Measurements from ENCODE around the gene IRF2.

- no peak for TF ChIP-seq CTCF (IDR thresholded peaks at IDR 0.05)
- TF ChIP-seq REST (IDR thresholded peaks at IDR 0.05) = no peak
Observed at GRCh38 chr4:184363258-184363657, 111.1 kb downstream of the IRF2 start.
